Measurements from ENCODE around the gene CAPN5.

CAPN5 gene

GRCh38 chr11:77100166-77101042 lies 33.6 kb downstream of the CAPN5 start:
- no peak for DNase-seq (ENCODE audit: low read depth)

- no peak for DNase-seq (ENCODE audit: low read depth)
These were observed 34.3 kb downstream of the CAPN5 start for GRCh38 chr11:77101043-77101537.

DNA sequence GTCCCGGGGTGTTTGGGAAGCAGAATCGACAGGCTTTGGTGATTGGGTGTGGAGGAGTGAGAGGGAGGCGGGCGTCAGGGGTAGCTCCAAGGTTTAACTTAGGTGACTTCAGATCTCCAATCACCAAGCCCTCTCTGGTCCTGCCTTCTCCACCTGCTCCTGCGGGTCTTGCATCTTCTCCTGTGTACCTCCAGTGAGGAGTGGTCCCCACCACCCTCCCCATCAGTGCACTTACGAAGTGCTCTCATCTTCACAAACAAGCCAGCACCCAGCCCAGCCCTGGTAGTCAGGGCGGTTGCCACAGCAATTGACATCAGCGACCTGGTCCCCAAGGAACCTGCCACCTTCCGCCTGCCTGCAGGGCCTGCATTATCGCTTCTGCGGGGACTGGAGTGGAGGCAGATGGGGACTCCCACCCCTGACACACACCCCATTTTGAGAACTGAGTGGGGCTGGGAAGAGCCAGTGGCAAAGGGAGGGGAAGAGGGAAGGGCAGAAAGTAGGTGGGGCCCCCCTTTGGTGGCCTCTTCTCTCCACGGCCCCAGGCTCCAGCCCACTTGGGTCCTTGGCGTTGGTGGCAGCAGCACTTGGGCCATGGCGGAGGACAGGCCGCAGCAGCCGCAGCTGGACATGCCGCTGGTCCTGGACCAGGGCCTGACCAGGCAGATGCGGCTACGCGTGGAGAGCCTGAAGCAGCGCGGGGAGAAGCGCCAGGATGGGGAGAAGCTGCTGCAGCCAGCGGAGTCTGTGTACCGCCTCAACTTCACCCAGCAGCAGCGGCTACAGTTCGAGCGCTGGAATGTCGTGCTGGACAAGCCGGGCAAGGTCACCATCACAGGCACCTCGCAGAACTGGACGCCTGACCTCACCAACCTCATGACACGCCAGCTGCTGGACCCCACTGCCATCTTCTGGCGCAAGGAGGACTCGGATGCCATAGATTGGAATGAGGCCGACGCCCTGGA lies 35.8 kb downstream of the CAPN5 start, which contains the start of gene OMP:
Gene OMP, plus strand, starts transcription at position 595 of the 965 bp plus-strand sequence. Its CDS starts 0 bp downstream, at position 595.
- no peak for DNase-seq (ENCODE audit: low read depth)

GRCh38 chr11:77103319-77103718 lies 36.5 kb downstream of the CAPN5 start:
- DNase-seq (ENCODE audit: low read depth), result no peak

DNA sequence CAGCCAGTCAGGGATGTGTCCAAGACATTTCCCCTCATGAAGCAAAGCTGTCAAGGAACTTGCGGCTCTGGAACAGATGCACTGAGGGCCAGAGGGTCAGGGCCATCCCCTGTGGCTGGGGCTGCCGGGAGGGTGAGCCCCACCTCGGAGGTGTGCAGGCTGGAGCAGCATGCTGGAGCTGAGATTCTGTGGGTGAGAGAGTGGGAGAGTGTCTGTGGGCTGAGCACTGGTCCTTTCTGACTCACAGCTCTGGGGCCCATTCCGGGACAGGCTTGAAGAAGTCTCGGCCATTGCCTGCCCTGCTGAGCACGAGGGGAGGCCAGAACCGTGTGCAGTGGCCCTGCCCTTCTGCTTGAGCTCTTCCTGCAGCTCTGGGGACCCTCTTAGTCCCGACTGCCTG lies 38.0 kb downstream of the CAPN5 start:
- DNase-seq (ENCODE audit: low read depth), result no peak

DNA sequence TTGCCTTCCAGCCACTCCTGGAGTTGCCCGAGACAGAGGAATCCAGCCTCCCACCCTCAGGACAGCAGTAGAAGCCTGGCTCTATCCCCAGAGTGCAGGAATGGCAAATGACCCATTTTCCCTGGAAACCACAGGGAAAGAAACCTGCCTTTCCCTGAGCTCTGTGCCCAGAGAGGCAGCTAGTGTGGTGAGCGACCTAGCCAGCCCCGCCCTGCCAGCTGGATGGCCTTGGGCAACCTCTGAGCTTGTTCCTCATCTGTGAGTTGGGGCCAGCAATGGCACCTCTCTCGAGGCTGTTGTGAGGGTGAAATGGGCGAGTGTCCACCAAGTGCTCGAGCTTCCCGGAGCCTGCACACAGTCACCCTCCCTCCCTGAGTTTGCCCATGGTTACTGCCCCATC lies 39.5 kb downstream of the CAPN5 start:
- no peak for DNase-seq (ENCODE audit: low read depth)

DNA sequence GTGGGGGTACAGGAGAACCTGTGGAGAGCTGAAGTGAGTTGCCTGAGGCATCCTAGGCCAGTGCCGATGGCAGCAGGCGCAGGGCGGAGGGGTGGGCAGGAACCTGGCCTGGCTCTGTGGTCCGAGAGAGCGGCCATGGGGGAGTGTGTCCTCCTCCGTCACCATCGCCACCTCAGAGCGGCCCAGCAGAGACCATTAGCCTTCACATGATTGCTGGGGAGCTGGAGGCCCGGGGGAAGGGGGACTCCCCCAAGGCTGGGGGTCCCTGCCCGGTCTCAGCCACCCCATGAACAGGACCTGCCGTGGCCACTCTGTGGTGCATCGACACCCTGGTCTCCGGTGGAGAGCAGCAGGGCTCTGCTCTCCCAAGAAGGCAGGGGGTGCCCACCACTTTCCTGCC lies 40.0 kb downstream of the CAPN5 start:
- DNase-seq (ENCODE audit: low read depth), result no peak

DNA sequence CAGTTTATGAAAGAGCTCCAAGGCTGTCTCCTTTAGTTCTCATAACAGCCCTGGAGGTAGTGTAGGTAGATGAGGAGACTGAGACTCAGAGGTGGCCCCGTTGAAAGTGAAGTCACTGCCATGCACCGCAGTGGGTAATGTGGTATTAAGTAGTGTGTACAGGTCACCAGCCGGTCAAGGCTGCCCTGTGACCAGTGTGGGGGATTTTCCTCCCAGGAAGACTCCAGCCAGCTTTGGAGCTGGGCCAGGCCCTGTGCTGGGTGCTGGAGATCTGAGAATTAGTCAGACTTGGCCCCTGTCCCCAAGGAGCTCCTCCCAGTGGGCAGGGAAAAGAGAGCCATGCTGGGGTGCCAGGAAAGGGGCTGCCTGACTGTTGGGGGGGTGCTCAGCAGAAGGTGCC lies 41.2 kb downstream of the CAPN5 start:
- DNase-seq (ENCODE audit: low read depth), result no peak

DNA sequence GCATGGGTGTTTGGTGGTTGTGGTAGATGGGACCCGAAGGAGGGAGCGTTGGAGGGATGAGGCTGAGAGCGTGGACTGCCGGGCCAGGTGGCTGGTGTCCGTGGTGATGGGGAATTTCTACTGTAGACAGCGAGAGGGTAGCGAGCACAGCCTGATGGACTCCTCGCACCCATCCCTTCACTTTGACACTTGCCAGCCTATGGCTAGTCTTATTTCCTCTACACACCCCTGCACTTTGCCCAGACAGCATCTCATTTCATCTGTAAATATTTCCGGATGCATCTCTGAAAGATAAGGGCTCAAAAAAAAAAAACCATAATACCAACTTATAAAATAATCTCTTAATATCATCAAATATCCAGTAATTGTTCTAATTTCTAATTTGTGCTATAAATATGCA lies 41.7 kb downstream of the CAPN5 start:
- no peak for DNase-seq (ENCODE audit: low read depth)

- no peak for DNase-seq (ENCODE audit: low read depth)
These were observed 42.7 kb downstream of the CAPN5 start for GRCh38 chr11:77109236-77110019.

GRCh38 chr11:77110836-77111235 lies 44.1 kb downstream of the CAPN5 start:
- no peak for DNase-seq (ENCODE audit: low read depth)

- no peak for DNase-seq (ENCODE audit: low read depth)
These were observed 44.5 kb downstream of the CAPN5 start for GRCh38 chr11:77111277-77111676.

DNA sequence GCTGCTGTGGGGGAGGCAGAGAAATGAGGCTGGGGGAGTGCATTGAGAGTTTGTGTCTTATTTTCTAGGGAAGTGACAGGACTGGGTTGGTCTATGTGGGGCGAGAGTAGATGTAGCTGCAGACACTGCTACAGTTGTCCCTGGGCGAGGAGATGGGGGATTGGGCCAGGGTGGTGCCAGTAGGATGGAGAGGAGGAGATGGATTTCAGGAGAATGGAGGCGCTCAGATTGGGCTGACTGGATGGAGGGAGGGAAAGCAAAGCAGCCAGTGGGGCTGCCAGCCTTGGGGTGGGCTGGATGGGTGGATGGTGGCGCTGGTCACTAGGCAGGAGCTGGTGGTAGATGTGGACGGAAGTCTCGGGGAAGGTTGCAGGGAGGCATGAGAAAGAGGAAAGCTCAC lies 45.2 kb downstream of the CAPN5 start:
- DNase-seq (ENCODE audit: low read depth), result no peak

DNA sequence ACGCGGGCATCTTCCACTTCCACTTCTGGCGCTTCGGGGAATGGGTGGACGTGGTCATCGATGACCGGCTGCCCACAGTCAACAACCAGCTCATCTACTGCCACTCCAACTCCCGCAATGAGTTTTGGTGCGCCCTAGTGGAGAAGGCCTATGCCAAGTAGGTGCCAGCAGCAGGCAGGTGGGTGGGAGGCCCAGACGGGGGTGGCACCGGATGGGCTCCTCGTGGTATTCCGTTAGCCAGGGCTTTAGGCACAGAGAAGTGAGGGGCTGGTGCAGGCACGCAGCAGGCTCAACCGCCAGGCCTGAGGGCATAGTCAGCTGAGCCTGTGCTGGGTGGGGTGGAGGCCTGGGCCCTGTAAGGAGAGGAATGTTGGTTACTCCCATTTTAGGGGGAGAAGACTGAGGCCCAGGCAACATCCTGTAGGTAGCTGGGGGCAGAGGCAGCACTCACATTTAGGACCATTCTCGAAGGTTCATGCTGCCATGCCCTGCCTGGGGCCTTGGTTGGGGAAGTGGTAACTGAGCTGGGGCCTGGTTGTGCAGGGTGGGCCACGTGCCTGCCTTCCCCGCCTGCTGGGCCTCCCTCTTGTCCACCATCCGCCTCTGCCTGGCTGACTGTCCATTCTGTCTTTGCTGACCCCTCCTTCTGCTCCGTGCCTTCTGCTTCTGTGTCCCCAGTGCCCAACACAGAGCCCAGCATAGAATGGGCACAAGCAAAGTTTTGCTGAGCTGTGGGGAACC lies 46.0 kb downstream of the CAPN5 start:
- no peak for DNase-seq (ENCODE audit: low read depth)

GRCh38 chr11:77113382-77114088 lies 46.8 kb downstream of the CAPN5 start:
- DNase-seq (ENCODE audit: low read depth), result no peak

- no peak for DNase-seq (ENCODE audit: low read depth)
These were observed 47.3 kb downstream of the CAPN5 start for GRCh38 chr11:77114089-77114463.

DNA sequence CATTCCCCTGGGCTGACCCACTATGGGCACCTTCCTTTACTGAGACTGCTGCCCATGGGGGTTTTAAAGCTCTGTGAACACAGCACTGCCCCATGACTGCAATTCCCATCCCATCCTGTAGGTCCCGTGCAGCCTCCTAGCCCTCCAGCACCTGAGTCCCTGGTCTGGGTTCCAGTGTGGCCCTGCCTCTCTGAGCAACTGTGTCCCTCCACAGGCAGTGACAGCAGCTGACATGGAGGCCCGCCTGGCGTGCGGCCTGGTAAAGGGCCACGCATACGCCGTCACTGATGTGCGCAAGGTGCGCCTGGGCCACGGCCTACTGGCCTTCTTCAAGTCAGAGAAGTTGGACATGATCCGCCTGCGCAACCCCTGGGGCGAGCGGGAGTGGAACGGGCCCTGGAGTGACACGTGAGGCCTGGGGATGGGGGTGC lies 48.4 kb downstream of the CAPN5 start:
- DNase-seq (ENCODE audit: low read depth), result no peak

GRCh38 chr11:77115956-77116355 lies 49.2 kb downstream of the CAPN5 start:
- DNase-seq (ENCODE audit: low read depth), result no peak

DNA sequence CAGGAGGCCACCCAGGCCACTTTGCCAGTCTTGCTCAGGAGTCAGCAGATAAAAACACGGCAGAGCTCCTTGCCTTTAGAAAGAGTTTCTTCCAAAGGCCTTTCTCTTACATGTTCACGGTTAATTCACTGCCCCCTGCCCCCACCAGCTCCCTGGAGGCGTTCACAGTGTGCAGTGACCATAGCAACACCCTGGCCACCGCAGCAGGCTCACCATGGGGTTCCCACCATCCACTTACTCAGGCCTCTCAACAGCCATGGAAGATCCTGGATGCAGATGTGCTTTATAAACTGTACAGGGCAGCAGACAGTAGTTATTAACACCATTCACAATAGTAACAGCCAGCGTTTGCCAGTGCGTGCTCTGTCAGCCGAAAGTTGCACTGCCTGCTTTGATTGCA lies 50.7 kb downstream of the CAPN5 start:
- DNase-seq (ENCODE audit: low read depth), result no peak

DNA sequence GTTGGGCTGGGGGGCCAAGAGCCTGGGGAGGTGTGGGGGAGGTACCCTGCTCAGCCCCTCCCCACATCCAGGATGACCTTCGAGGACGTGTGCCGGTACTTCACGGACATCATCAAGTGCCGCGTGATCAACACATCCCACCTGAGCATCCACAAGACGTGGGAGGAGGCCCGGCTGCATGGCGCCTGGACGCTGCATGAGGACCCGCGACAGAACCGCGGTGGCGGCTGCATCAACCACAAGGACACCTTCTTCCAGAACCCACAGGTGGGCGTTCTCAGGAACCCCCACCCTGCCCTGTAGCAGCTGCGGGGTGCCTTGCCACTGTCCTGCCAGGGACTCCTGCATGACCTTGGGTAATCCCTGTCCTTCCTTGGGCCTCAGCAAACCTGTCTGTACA lies 51.3 kb downstream of the CAPN5 start:
- no peak for DNase-seq (ENCODE audit: low read depth)

Data from activated T-helper 9 cell treated with anti-CD3 and anti-CD28 coated beads, Interleukin-2, amount 50 U/mL, for 16 hours (primary cell).